OCI-M2 (cell line): Measurements from ENCODE around the gene VNN1.
"Not testable (repeated sequence)": the region's sequence is repeated elsewhere in the genome, so short reads cannot be mapped to it uniquely, and the experiment has no call there.

ENCODE experiments used
- DNase-seq: peaks from one replicate; lab custom pipeline; 2025; ENCODE audit not compliant: unreplicated experiment; lab: John Stamatoyannopoulos, UW

Gene VNN1

DNA sequence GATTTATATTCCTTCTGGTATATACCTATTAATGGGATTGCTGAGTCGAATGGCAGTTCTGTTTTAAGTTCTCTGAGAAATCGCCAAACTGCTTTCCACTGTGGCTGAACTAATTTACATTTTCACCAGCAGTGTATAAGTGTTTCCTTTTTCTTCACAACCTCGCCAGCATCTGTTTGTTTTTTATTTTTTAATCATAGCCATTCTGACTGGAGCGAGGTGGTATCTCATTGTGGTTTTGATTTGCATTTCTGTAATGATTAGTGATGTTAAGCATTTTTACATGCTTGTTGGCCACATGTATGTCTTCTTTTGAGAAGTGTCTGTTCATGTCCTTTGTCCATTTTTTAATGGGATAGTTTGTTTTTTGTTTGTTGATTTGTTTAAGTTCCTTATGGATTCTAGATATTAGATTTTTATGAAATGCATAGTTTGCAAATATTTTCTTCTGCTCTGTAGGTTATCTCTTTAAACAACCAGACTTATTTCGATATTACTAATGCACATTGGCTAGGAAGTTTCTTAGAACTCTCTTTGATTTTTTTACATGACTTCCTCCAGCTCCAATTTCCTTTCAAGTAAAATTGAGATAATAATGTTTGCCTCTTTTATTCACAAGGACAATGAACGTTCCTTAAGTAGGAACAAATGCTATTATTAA is 12.2 kb upstream of the VNN1 start:
- no peak for DNase-seq

DNA sequence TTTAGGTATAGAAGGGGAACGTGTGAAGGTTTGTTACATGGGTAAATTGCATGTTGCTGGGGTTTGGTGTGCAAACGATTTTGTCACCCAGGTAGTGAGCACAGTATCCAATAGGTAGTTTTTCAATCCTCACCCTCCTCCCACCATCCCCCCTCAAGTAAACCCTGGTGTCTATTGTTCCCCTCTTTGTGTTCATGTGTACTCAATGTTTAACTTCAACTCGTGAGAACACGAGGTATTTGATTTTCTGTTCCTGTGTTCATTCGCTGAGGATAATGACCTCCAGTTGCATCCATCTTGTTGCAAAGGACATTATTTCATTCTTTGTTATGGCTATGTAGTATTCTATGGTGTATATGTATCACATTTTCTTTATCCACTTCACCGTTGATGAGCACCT is 11.6 kb upstream of the VNN1 start:
- no peak for DNase-seq

DNA sequence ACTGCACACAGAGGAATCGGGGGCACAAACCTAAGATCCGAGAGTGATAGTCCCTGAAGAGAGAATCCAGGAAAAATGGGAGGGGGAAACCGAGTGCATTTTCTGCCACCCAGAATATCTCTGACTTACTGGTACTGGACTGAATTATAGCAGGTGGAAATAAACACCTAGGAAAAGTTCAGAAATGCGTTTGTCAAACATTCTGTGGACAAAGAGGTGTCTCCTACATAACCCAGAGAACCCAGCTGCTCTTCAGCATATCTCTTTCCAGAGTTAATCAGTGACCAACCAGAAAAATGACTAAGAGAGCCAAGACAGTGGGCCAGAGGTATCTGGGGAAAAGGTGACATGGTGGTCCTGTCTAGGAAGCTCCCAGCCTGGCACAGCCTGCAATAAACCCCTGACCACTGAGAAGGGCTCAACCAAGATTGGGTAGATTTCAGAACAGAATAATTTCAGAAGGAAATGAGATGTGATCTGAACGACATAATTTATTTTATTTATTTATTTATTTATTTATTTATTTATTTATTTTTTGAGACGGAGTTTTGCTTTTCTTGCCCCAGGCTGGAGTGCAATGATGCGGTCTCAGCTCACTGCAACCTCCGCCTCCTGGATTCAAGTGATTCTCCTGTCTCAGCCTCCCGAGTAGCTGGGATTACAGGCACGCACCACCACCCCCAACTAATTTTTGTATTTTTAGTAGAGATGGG is 6.0 kb upstream of the VNN1 start:
- no peak for DNase-seq

- DNase-seq: no peak
Observed at GRCh38 chr6:132715881-132716637, 2.2 kb upstream of the VNN1 start.

DNA sequence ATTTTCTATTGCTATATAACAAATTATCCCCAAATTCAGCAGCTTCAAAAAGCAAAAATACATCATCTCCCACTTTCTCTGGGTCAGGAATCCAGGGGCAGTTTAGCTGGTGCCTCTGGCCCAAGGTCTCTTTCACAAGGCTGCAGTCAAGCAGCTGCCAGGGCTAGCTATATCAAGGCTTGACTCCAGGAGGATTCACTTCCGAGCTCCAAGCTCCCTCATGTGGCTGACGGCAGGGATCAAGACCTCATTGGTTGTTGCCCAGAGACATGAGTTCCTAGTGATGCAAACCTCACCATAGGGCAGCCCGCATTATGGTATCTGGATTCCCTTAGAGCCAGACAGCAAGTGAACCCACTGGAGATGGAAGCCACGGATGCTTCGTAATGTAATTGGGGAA is 1.3 kb upstream of the VNN1 start:
- no peak for DNase-seq

GRCh38 chr6:132714160-132714559 is 305 bp upstream of the VNN1 start:
- DNase-seq: no peak

- DNase-seq: no peak
Observed at GRCh38 chr6:132712366-132712765, 1.5 kb downstream of the VNN1 start.

GRCh38 chr6:132708771-132709170 is 5.1 kb downstream of the VNN1 start:
- no peak for DNase-seq

DNA sequence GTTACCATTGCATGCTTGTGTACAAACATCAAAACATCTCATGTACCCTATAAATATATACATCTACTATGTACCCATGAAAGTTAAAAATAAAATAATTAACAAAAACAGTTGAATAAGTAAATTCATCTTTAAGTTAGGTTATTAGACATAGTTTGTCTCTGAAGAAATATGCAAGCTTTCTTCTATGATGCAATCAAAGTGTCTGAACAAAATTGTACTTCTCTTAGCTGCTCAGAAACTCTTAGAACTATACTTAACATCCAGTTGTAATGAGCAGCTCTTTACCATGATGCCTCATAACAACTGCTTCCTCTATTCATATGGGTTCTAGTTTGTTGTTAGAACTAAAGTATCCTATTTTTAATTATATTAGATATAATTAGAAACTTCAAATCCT is 5.9 kb downstream of the VNN1 start:
- DNase-seq: no peak

DNA sequence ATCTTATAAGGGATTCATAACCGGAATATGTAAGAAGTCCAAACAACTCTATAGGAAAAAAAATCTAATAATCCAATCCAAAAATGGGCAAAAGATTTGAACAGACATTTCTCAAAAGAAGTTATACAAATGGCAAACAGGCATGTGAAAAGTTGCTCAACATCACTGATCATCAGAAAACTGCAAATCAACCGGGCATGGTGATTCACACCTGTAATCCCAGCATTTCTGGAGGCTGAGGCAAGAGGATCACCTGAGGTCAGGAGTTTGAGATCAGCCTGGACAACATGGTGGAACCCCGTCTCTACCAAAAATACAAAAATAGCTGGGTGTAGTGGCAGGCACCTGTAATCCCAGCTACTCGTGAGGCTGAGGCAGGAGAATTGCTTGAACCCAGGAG is 7.1 kb downstream of the VNN1 start:
- DNase-seq: not testable (repeated sequence)

GRCh38 chr6:132703936-132704335 is 9.9 kb downstream of the VNN1 start:
- no peak for DNase-seq

DNA sequence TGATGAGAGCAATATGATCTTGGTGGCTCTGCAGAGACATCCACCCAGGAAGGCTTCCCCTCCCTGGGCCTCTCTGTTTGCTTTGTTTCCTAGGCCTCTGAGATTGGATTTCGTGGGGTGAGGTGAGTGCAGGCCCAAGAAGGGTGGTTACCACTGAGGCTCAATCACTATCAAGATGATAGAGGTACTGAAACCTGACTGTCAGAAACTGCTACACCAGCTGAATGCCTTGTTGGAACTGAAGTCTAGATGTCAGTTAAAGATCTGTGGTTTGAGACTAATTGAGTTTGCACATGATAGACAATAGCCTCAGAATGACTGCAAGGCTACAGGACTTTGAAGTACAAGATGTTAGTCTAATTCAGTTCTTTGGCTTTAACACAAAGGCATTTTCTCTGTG is 15.2 kb downstream of the VNN1 start:
- no peak for DNase-seq

- DNase-seq: no peak
Observed at GRCh38 chr6:132695773-132696172, 18.1 kb downstream of the VNN1 start.

GRCh38 chr6:132693478-132693877 is 20.4 kb downstream of the VNN1 start:
- DNase-seq: no peak

DNA sequence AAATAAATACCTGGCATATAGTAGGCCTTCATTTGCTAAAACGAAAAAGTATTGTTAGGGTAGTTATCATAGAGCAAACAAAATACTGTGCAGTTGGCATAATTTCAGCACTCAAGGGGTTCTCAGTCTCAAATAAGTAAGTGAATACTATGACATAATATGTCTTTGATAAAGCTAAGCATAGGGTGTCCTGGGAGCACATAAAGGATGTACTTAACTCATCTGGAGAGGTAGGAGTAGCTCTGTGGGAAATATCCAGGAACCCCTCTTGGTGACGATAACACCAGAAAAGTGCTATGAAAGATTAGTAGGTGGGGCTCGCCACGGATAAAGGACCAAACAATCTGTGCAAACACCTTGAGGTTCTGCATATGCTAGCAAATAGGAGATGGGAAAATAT is 23.2 kb downstream of the VNN1 start:
- no peak for DNase-seq

DNA sequence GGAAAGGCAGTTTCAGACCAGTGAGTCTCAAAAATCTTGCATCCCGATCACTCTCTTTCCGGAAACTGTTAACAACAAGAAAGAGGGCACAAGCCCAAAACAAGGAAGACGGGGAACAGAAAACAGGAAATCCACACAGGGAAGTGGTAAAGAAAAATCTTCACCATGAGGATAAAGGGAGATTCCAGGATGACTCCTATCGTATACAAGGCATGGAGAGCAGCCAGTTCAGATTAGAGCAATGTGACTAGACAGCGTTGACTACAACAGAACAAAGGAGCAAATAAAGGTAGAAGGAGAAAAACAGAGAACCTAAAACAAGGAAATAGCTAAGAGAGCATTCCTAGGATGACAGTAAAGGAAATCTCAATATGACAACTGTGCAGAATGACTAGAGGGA is 26.5 kb downstream of the VNN1 start:
- no peak for DNase-seq

GRCh38 chr6:132686531-132686930 is 27.3 kb downstream of the VNN1 start:
- DNase-seq: no peak

DNA sequence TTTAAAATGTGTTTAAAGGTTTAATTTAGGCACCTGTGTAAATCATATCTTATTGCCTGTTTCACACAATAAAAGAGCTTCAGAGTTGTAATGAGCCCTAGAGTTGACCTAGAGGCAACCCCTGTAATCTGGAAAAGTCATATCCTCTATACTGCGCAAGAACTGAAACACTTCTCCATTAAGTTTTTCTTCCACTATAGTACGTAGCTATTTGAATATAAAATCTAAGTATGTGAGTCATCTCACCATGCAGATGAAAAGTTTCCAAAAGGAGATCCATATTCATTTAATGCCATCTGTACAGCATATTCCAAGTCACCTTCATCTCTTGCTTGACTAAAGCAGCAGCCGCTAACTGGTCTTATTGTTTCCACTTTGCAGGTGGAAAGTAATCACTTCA is 28.8 kb downstream of the VNN1 start:
- DNase-seq: no peak

- DNase-seq: no peak
Observed at GRCh38 chr6:132684272-132684671, 29.6 kb downstream of the VNN1 start.

- DNase-seq: no peak
Observed at GRCh38 chr6:132683543-132683942, 30.3 kb downstream of the VNN1 start.

DNA sequence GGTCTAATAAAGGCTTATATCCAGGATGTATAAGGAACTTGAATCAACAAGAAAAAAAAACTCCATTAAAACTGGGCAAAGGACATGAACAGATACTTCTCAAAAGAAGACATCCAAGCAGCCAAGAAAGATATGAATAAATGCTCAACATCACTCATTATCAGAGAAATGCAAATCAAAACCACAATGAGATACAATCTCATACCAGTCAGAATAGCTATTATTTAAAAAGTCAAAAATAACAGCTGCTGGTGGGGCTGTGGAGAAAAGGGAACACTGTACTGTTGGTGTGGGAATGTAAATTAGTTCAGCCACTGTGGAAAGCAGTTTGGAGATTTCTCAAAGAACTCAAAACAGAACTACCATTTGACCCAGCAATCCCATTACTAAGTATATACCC is 34.8 kb downstream of the VNN1 start:
- not testable (repeated sequence) for DNase-seq

GRCh38 chr6:132675749-132676148 is 38.1 kb downstream of the VNN1 start:
- no peak for DNase-seq
